ENCODE measurements around the gene SH2D1B.

DNA sequence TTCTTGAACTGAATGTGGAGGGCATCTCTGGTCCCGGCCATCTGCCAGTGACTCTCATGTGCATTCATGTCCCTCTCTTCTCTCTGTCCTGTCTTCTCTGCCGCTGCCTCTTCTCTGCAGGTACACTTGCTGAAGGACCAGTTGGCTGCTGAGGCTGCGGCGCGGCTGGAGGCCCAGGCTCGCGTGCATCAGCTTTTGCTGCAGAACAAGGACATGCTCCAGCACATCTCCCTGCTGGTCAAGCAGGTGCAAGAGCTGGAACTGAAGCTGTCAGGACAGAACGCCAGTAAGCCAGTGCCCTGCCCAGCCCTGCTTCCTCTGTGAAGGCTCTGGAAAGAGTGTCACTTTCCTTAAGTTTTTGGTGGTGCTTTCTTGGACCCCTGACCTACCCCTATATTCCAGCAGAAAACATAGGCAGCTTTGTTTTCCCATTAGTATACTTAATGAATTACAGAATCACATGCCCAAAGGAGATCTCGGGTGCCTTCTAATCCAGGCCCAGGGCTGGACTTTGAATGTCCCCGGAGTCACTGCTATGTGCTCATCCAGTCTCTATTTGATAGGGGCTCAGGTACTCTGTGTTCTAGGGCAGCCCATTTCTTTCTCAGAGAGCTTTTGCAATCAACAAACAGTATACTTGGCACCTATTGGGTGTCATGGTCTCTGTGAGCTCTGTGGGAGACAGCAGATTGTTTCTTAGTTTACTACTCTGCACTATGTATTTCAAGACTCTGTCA is 46.5 kb downstream of the SH2D1B start:
- no peak for TF ChIP-seq POLR2AphosphoS5 (IDR thresholded peaks at IDR 0.05; ENCODE audit: low read depth, low read length)
- no peak for TF ChIP-seq POLR2A (IDR thresholded peaks at IDR 0.05; ENCODE audit: low read depth, low read length)
- TF ChIP-seq TAF1 (IDR thresholded peaks at IDR 0.05; ENCODE audit: borderline replicate concordance, low read depth, low read length): no peak
